Mammary epithelial cell (primary cell): Measurements from ENCODE around the gene CLK3.

ENCODE experiments used
- EZH2 ChIP-seq: IDR thresholded peaks from 2 replicates; pipeline ENCODE4 v1.6.1; 2012; ENCODE audit warnings: low read length, inconsistent platforms, borderline replicate concordance
- TF ChIP-seq, protein P1 (sequence below), 2 donors: IDR thresholded peaks in 1 of 2; conservative IDR thresholded peaks in 1 of 2; 2 replicates each; pipeline ENCODE4 v1.5.1; 2011 to 2012; ENCODE audit warnings: inconsistent platforms in 2 of 2, low read length in 2 of 2, mild to moderate bottlenecking in 2 of 2, control low read depth in 1 of 2, low read depth in 1 of 2; ENCODE audit not compliant: insufficient read depth in 1 of 2; ENCODE audit errors: extremely low read depth in 1 of 2

GRCh38 chr15:74635228-74635627, 19.6 kb downstream of the CLK3 start:
- TF ChIP-seq, protein P1, sequence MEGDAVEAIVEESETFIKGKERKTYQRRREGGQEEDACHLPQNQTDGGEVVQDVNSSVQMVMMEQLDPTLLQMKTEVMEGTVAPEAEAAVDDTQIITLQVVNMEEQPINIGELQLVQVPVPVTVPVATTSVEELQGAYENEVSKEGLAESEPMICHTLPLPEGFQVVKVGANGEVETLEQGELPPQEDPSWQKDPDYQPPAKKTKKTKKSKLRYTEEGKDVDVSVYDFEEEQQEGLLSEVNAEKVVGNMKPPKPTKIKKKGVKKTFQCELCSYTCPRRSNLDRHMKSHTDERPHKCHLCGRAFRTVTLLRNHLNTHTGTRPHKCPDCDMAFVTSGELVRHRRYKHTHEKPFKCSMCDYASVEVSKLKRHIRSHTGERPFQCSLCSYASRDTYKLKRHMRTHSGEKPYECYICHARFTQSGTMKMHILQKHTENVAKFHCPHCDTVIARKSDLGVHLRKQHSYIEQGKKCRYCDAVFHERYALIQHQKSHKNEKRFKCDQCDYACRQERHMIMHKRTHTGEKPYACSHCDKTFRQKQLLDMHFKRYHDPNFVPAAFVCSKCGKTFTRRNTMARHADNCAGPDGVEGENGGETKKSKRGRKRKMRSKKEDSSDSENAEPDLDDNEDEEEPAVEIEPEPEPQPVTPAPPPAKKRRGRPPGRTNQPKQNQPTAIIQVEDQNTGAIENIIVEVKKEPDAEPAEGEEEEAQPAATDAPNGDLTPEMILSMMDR (conservative IDR thresholded peaks at IDR 0.05 in 1 of 2, IDR thresholded peaks at IDR 0.05 in 1 of 2; ENCODE audit: extremely low read depth in 1 of 2, insufficient read depth in 1 of 2, low read depth in 1 of 2, low read length in 2 of 2), result peak; percentile 88 to 96
- TF ChIP-seq EZH2, result no peak
